HG03060 (cell line): Measurements from ENCODE around the gene SERPINA5.
"Not testable (repeated sequence)": the region's sequence is repeated elsewhere in the genome, so short reads cannot be mapped to it uniquely, and the experiment has no call there.

Experiments used
- ATAC-seq: cut with Tn5 transposase; IDR thresholded peaks from one replicate; pipeline ENCODE4 v1.9.1; 2021; ENCODE audit warnings: low read depth, moderate number of reproducible peaks; ENCODE audit not compliant: unreplicated experiment

The SERPINA5 gene

GRCh38 chr14:94620597-94620996, 39.4 kb downstream of the SERPINA5 start:
- no peak for ATAC-seq

- ATAC-seq = no peak
Observed at GRCh38 chr14:94621358-94622134, 40.3 kb downstream of the SERPINA5 start.

GRCh38 chr14:94622653-94623421, 41.6 kb downstream of the SERPINA5 start:
- ATAC-seq = no peak

DNA sequence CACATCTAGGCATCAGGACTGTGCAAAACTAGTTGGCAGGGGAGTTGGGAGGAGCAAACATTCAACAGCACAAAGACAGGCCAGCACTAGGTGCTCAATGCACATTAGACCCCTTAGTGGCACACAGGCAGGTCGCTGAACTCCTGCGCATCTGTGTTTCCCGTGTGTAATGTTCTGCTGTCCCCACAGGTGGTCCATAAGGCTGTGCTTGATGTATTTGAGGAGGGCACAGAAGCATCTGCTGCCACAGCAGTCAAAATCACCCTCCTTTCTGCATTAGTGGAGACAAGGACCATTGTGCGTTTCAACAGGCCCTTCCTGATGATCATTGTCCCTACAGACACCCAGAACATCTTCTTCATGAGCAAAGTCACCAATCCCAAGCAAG, 42.2 kb downstream of the SERPINA5 start:
- ATAC-seq = no peak

- no peak for ATAC-seq
Observed at GRCh38 chr14:94623856-94624499, 42.8 kb downstream of the SERPINA5 start.

DNA sequence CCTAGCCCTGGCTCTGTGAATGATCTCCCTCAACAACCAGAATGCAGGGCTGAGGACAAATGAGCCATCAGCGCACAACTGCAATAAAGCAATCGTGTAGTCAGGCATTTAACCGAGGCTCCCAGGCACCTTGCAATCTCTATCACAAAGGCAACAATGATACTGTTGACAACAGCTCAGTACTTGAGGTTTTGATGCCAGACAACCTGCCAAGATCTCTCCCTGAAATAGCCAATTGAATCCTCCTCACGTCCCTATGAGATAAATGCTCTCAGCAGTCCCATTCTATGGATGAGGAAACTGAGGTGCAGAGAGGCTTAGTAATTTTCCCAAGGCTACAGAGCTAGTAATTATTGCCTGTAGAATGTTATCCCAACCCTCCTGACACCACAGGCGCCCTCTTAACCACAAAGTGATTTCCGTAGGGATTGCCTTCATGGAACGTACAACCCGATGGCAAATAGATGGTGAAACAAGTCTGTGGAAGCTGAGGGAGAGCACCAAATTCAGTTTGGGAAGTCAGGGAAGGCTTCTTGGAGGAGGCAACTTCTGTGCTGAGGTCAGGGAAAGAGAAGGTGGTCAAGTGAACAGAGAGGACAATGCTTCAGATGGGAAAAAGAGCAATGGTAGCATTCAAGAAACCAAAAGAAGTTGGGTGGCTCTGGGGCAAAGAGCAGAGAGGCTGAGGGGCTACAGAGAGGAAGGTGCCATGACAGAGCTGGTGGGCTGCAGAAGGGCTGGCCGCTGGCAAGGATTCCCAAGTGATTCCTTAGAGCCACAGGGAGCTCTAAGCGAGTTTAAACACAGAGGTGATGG, 43.5 kb downstream of the SERPINA5 start:
- ATAC-seq = no peak

- no peak for ATAC-seq
Observed at GRCh38 chr14:94625353-94625635, 44.1 kb downstream of the SERPINA5 start.

DNA sequence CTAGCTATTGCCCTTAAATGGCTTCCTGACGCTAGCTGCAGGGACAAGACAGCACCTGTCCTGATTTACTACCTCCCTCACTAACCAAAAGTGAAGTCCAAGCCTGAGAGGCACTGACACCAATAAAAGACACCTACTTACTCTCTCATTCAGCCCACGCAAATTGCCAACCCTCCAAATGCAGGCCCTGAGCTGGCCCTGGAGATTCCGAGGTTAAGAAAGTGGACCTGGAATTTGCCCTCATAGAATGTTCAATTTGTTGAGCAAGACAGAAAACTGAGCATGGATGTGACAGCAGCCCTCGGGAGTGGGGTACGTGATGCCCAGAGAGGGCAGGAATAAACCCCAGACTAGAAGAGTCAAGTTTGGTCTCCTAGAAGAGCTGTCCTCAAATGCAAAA, 47.4 kb downstream of the SERPINA5 start:
- no peak for ATAC-seq

GRCh38 chr14:94630396-94630795, 49.2 kb downstream of the SERPINA5 start:
- ATAC-seq = no peak

GRCh38 chr14:94631050-94631449, 49.8 kb downstream of the SERPINA5 start:
- no peak for ATAC-seq

DNA sequence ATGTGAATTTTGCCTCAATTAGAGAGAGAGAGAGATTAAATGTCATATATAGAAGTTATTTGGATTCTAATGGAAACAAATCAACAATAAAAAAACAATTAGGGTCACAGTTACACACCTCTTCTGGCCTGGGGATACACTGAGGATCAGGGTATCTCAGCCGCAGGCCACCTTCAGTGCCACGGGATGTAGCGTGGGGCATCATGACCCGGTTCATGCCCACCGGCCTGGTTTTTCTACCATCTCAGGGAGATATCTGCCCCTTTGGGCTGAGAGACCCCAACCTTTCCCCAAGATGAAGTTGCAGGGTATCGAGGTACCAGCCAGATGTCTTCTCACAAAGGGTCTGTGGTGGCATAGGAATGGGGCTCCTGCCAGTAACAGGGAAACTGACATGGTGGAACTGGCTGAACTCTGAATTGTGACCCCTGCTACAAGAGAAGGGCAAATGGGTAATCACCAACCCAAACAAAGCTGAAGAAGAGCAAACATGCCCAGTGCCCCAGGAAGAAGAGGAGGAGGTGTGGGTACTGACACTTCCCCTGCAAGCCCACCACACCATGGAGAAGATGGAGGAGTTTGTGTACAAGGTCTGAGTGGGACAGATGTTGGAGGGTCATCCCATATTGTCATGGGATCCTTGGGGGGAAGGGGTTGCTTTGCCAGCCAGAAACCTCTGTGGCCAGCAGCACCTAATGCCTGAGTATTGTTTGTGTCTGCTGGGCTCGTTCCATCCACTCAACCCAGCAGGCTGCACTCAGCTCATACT, 50.5 kb downstream of the SERPINA5 start:
- ATAC-seq = no peak

- ATAC-seq = no peak
Observed at GRCh38 chr14:94632305-94632590, 51.0 kb downstream of the SERPINA5 start.

DNA sequence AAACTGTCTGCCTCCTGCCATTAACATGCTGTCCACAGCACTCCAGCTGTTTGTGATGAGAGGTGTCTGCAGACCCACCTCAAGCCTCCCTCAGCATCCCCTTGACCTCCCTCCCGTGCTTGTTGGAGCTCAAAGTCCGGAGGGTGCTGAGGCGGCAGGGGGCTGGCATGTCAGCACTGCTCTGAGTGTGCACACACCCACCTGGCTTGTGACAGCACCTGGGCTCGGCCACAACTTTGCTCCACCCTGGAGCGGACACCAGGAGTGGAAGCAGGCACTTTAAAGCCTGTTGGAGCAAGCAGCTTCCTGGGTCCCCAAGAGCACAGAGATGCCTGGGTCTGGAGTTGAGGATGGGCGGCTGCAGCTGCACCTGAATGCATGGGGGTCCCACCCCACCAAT, 51.9 kb downstream of the SERPINA5 start:
- no peak for ATAC-seq

- no peak for ATAC-seq
Observed at GRCh38 chr14:94635154-94635553, 53.9 kb downstream of the SERPINA5 start.

DNA sequence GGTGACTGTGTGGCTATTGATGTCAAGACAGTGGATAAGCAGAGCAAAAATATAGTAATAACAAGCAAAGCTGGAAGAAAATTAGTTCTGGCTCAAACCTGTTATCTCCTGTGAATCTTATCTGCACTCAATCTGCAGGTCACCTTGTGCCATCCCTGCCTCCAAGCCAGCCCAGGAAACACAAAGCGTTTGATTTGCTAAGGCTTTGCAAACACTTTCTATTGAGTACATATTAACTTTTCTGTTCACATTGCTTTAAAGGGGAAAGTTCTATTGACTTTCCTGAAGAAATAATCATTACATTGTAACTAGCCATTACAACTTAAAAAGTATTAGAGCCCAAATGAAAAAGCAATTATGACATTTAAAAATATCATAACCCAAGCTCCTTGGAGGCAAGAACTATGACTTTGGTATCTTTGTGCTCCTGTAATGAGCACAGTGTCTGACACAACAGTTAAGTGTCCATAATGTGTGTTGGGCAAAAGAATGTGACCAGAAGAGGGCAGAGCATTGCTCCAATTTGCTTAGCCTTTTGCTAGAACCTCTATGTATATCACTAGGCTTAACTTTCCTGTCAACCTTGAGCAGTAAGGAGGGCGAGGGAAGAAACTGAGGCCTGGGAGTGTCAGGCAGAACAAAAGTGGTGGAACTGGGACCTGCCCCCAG, 55.7 kb downstream of the SERPINA5 start:
- ATAC-seq = no peak

DNA sequence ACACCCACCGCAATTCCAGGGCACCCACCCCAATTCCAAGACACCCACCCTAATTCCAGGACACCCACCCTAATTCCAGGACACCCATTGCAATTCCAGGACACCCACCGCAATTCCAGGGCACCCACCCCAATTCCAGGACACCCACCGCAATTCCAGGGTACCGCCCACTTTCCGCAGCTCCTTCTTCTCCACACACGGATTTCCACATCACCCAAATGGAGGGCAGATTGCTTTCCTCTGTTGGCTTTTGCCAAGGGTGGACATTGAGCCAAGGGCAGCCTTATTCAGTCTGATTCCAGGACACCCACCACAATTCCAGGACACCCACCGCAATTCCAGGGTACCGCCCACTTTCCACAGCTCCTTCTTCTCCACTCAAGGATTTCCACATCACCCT, 56.6 kb downstream of the SERPINA5 start:
- not testable (repeated sequence) for ATAC-seq

DNA sequence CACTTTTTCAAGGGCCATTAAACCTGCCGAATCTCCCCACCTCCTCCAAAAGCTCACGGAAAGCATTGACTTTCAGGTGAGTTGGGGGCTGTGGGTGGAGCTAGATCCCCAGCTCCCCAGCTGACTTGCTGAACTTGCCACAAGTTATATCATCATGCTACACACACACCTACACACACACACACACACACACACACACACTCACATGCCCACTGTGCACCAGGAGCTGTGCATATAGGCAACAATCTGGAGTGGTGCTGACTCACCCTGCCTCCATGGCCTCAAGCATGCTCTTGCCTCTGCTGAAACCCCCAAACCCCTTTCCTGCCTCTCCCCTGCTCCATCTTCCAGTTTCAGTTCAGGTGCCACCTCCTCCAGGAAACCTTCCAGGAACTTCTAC, 57.1 kb downstream of the SERPINA5 start:
- ATAC-seq = no peak

DNA sequence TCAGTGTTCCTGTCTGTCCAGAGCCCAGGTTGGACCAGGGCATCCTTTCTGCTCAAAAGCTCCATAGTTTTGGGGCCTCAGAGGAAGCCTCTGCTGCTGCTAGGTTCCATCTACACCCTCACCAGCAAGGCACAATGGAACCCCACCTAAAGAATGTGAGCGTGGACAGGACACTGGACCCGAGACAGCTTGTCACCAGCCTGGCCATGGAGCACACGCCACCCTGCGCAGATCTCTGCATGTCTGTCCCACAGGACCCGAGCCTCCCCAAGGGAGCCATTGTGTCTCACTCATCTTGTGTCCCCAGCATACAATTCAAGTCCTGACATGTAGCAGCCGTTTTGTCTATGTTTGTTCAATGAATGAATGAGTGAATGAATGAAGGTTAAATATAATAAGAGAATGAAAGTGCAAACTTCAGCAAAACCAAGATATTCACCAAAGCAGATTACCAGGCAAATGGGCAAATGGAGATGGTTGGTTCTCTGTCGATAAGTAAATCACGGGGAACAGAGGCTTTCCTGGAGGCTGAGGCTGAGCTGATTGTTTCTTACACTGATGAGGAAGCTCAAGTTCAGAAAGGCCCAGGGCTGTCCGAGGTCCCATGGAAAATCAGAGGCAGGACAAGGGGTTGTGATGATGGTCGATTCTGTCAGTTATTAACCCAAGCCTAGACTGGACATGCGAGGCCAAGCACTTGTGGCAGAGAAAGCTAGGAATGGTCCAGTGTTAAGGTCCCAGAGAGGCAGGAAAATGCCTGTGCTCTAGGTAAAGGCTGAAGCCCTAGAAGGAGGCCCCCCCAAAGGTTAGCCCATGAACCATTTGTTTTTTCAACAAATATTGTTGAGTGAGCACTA, 58.0 kb downstream of the SERPINA5 start:
- no peak for ATAC-seq
